Parathyroid adenoma (tissue), 2 donors: ENCODE data around the gene FLT3LG.

Experiments used
- H2AFZ ChIP-seq: fragments of 300-600 bp; sonication (generic); one replicate; pipeline ENCODE4 v1.7.0; 2017; ENCODE audit warnings: antibody characterized with exemption, mild to moderate bottlenecking
- H3K27ac ChIP-seq: fragments of 300-600 bp; sonication (generic); one replicate; pipeline ENCODE4 v1.7.0; 2017
- H3K27me3 ChIP-seq: fragments of 300-600 bp; sonication (generic); one replicate; pipeline ENCODE4 v1.7.0; 2017; ENCODE audit warnings: low read length; ENCODE audit not compliant: control insufficient read depth, insufficient read depth
- H3K36me3 ChIP-seq: fragments of 300-600 bp; sonication (generic); one replicate; pipeline ENCODE4 v1.7.0; 2017; ENCODE audit warnings: low read length; ENCODE audit not compliant: control insufficient read depth, insufficient read depth
- H3K4me1 ChIP-seq: fragments of 300-600 bp; sonication (generic); one replicate; pipeline ENCODE4 v1.7.0; 2017; ENCODE audit warnings: control low read depth
- H3K4me2 ChIP-seq: fragments of 300-600 bp; sonication (generic); one replicate; pipeline ENCODE4 v1.7.0; 2017; ENCODE audit warnings: low read length
- H3K4me3 ChIP-seq: fragments of 300-600 bp; sonication (generic); one replicate; pipeline ENCODE4 v1.7.0; 2017; ENCODE audit warnings: low read depth, low read length
- H3K79me2 ChIP-seq: fragments of 300-600 bp; sonication (generic); one replicate; pipeline ENCODE4 v1.7.0; 2017; ENCODE audit warnings: control low read depth
- H3K9ac ChIP-seq: fragments of 300-600 bp; sonication (generic); one replicate; pipeline ENCODE4 v1.7.0; 2017; ENCODE audit warnings: mild to moderate bottlenecking
- H3K9me3 ChIP-seq: fragments of 300-600 bp; sonication (generic); one replicate; pipeline ENCODE4 v1.7.0; 2017; ENCODE audit warnings: low read length; ENCODE audit not compliant: control insufficient read depth
- CTCF ChIP-seq: fragments of 300-600 bp; sonication (generic); IDR thresholded peaks from one replicate; pipeline ENCODE4 v1.7.0; 2017; ENCODE audit warnings: antibody characterized with exemption, mild to moderate bottlenecking
- donor health status: primary hyperparathyroidism.

Gene FLT3LG

GRCh38 chr19:49520705-49521319 lies 46.8 kb downstream of the FLT3LG start:
- no peaks in the 10 kb centered on the region for H3K9me3 ChIP-seq
- TF ChIP-seq CTCF: no peak
- no peaks in the 10 kb centered on the region for H3K79me2 ChIP-seq
- H3K27ac ChIP-seq: peak overlapping the region; percentile 64
- no peak overlapping the region for H3K9ac ChIP-seq
- no peak overlapping the region for H3K4me3 ChIP-seq
- peak overlapping the region; percentile 67 for H2AFZ ChIP-seq
- H3K4me2 ChIP-seq: peak overlapping the region; percentile 7
- H3K27me3 ChIP-seq: no peaks in the 10 kb centered on the region
- no peaks in the 10 kb centered on the region for H3K36me3 ChIP-seq
- H3K4me1 ChIP-seq: peaks cover 4% of the 10 kb centered on the region

- Histone ChIP-seq H3K79me2 (no peaks in the 10 kb centered on the region), H3K9me3 (no peaks in the 10 kb centered on the region), H3K4me2 (no peak overlapping the region), H3K4me1 (no peaks in the 10 kb centered on the region), H3K27me3 (no peaks in the 10 kb centered on the region), H3K4me3 (no peak overlapping the region), H3K27ac (no peak overlapping the region), H2AFZ (no peak overlapping the region), H3K9ac (no peak overlapping the region), H3K36me3 (no peaks in the 10 kb centered on the region)
- TF ChIP-seq CTCF: no peak
Measured at GRCh38 chr19:49524812-49525455, 50.9 kb downstream of the FLT3LG start.

GRCh38 chr19:49528211-49528771 lies 54.3 kb downstream of the FLT3LG start:
- Histone ChIP-seq H3K36me3 (no peaks in the 10 kb centered on the region), H3K79me2 (no peaks in the 10 kb centered on the region), H3K4me2 (peak overlapping the region; percentile 26), H3K9ac (no peak overlapping the region), H3K27me3 (no peaks in the 10 kb centered on the region), H3K4me3 (no peak overlapping the region), H3K9me3 (no peaks in the 10 kb centered on the region), H2AFZ (no peak overlapping the region), H3K27ac (no peak overlapping the region), H3K4me1 (no peaks in the 10 kb centered on the region)
- no peak for TF ChIP-seq CTCF

GRCh38 chr19:49530708-49531107 lies 56.7 kb downstream of the FLT3LG start:
- no peak for TF ChIP-seq CTCF
- no peak overlapping the region for H3K27ac ChIP-seq
- no peaks in the 10 kb centered on the region for H3K4me1 ChIP-seq
- H2AFZ ChIP-seq: no peak overlapping the region
- H3K27me3 ChIP-seq: no peaks in the 10 kb centered on the region
- no peak overlapping the region for H3K4me3 ChIP-seq
- no peaks in the 10 kb centered on the region for H3K79me2 ChIP-seq
- no peaks in the 10 kb centered on the region for H3K9me3 ChIP-seq
- no peak overlapping the region for H3K4me2 ChIP-seq
- H3K36me3 ChIP-seq: no peaks in the 10 kb centered on the region
- no peak overlapping the region for H3K9ac ChIP-seq
